GM21423 (cell line): ENCODE results near the gene SLC13A1.
"Not testable (repeated sequence)": the region's sequence is repeated elsewhere in the genome, so short reads cannot be mapped to it uniquely, and the experiment has no call there.

ENCODE experiments used
- ATAC-seq: cut with Tn5 transposase; IDR thresholded peaks from one replicate; pipeline ENCODE4 v1.9.1; 2021; ENCODE audit warnings: mild to moderate bottlenecking, moderate library complexity; ENCODE audit not compliant: unreplicated experiment

The SLC13A1 gene

DNA sequence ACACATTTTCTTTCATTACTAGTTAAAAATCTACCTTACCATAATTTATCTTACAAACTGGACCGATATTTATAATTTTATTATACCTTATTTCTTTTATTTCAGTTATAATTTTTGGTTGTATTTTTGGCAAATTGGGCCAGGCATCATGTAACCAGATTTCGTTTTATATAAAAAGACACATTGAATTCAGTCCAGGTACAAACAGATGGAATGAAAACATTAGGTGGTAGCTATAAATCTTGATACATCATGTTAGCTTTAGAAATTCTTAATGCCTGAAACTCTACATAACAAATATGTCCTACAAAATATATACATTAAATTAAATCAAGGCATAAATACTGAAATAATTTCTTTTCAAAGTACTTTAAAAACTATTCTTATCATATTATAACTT is 73.1 kb downstream of the SLC13A1 start:
- ATAC-seq, result no peak

GRCh38 chr7:123126171-123126570 is 73.6 kb downstream of the SLC13A1 start:
- ATAC-seq, result no peak

DNA sequence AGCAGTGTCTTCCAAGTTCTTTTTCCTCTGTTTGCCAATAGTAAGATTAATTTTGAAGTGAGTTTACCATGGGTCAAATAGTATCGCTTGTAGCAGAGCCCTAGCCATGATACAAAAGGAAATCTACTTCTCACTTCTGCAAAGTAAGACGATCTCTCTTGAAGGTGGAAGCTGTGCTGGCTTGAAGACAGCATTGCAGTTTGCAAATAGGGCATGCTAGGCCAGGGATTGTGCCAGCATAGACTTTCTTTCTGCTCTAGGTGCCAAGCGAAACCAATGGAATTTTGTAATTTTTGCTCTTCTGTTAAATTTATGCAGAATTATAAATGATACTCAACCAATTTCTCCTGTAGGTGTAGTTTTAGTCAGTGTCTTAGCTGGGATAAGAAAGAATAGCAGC is 74.5 kb downstream of the SLC13A1 start:
- no peak for ATAC-seq

DNA sequence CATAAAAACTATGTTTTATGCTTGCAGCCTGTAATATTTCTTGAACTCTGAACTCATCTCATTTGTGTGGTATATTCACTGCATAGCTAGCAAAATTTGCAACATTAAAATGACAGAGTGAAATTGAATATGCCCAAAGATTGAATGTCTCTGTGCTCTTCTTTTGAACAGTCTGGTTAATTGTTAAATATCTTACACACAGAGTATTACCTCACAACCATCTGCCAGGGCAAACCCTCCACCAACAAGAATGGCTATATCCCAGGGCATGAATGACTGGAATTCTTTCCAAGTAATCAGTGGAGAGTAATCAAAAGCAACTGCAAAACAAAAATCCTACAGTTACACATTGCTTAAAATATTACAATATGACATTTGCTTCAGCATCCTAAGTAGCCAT is 76.9 kb downstream of the SLC13A1 start:
- ATAC-seq, result no peak

DNA sequence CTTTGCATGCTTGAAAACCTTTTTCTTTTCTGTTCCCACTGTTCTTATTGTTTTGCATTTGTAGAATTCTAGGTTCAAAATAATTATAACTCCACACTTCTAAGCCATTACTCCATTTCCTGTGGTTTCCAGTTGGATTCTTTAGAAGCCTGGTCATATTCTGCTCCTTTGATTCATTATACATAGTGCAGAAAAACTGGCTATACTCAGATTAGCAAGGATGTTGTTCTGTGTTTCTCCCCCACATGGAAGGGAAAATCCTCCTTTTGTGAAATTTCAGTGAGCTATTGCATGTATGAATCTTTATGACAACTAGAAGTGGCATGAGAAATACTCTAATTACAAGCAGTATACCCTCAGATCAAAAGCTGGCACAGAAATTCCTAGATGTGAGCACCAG is 79.5 kb downstream of the SLC13A1 start:
- ATAC-seq, result no peak

- no peak for ATAC-seq
These were observed 84.4 kb downstream of the SLC13A1 start for GRCh38 chr7:123115331-123115730.

DNA sequence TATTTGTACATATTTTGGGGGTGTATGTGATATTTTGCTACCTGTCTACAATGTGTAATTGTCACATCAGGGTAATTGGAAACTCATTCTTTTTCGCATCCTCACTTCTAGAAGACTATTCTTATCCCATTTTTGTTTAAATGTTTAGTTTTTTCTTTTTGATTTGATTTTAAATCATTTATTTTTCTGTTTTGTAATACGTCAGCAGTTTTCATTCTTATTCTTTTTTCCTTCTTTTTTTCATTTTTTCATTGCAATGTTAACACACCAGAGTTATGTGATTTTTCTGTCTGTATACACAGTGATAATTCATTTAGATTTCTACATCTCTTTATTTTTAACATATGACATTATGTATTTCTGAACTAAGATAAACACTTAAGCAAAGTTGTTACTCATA is 85.5 kb downstream of the SLC13A1 start:
- ATAC-seq, result no peak

GRCh38 chr7:123112833-123113232 is 86.9 kb downstream of the SLC13A1 start:
- ATAC-seq, result no peak

DNA sequence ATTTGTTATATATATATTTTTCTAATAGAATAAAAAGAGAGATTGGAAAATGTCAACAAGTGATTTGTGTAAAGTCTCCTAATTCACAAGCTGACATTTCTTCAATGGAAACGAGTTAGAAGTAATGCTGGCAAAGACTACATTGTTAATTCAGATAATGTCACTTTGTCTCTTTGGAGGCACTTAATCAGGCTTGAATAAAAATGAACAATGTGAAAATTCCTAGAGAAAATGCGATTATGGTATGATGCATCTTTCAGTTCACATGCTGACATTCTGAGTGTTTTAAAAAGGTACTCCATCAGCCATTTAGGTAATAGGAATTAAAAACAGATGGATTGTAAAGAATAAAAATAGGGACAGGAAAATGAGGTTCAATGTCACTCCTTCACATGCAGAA is 100.1 kb downstream of the SLC13A1 start:
- no peak for ATAC-seq

- no peak for ATAC-seq
These were observed 102.8 kb downstream of the SLC13A1 start for GRCh38 chr7:123096976-123097375.

DNA sequence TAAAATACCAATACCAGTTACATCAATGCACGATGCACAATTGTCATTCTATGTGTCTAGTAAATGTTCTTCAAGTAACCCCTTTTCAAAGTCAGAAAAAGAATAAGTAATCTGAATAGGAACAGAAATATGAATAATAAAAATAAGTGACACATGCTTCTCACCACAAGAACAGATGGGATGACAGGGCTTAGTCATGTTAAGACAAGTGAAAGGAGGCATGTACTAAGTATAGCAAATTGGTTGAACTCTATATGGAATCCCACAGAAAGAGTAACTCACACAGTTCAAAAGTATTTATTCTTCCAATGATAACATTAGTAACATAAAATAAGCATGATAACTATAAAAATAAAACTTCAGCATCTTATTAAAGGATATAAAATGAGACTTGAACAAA is 103.3 kb downstream of the SLC13A1 start:
- ATAC-seq, result no peak

- ATAC-seq, result no peak
These were observed 109.3 kb downstream of the SLC13A1 start for GRCh38 chr7:123090456-123090855.

DNA sequence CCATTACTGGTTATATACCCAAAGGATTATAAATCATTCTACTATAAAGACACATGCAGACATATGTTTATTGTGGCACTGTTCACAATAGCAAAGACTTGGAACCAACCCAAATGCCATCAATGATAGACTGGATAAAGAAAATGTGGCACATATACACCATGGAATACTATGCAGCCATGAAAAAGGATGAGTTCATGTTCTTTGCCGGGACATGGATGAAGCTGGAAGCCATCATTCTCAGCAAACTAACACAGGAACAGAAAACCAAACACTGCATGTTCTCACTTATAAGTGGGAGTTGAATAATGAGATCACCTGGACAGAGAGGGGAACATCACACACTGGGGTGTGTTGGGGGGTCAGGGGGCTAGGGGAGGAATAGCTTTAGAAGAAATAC is 112.9 kb downstream of the SLC13A1 start:
- ATAC-seq, result not testable (repeated sequence)

GRCh38 chr7:123084861-123085260 is 114.9 kb downstream of the SLC13A1 start:
- ATAC-seq, result not testable (repeated sequence)

GRCh38 chr7:123079021-123079420 is 120.7 kb downstream of the SLC13A1 start:
- no peak for ATAC-seq

DNA sequence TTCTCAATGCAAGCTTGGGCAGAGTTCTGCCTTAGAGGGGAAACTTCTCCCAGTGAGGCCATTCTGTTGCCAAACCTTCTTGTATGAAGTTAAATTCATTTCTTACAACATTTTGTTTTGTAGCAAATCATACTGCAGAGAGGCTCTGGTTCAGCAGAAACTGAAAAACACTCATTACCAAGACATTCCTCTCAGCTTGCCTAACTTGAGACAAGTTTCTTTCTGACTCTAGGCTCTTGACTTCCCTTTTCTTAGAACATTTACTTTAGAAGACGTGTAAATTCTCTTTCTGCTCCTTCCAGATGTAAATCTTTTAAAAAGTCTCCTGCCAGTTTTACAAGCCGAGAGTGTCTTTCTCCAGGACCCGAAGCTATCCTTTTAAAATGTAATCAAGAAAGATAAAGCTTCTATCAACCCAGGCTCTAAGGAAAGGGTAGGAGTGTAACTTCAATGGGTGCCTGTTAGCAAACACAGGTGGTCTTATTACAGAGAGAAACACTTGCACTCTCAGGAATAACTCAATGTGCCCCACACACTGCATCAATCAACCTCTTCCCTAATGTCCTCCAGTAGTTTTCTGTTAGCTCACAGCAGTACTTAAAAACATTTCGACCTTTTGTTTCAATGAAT is 123.8 kb downstream of the SLC13A1 start:
- ATAC-seq, result no peak

DNA sequence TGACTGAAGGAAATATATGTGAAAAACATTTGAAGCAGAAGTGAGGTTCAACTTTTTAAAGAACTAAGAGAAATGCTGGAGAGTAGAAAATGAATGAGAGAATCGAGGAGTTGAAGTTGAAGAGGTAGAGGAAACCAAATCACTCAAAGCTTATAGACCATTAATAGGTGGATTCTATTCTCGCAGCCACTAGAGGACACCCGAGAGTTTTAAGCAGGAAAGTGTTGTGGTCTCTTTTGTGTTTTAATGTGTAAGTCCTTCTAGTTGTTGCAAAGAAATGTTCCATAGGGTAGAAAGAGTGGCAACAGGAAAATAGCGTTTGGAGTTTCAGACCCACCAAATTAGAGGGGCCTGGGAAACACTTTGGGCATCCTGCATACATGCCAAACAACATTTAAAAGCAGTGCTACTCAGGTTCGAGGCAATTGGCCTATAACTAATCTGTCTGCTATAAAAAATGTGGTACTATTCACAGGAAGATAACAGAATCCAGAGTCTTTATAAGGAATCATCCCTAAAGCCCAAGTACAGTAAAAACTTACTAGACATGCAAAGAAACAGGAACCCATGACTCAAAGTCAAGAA is 129.0 kb downstream of the SLC13A1 start:
- no peak for ATAC-seq

- ATAC-seq, result no peak
These were observed 132.0 kb downstream of the SLC13A1 start for GRCh38 chr7:123067814-123068213.
